Prostate gland (tissue), 2 donors: ENCODE measurements around the gene ZNF280B.

Experiments used
- POLR2A ChIP-seq: fragments of 450-650 bp; IDR thresholded peaks from one replicate; pipeline ENCODE4 v1.6.1; 2016; ENCODE audit warnings: antibody characterized with exemption, mild to moderate bottlenecking
- POLR2AphosphoS5 ChIP-seq: sonication (generic); formaldehyde crosslinking; IDR thresholded peaks from one replicate; pipeline ENCODE4 v1.6.1; 2017; ENCODE audit warnings: antibody characterized with exemption
- TF ChIP-seq, protein P1 (sequence below), 4 experiments: fragments of 200-600 bp in 2 of 4; fragments of 450-650 bp in 2 of 4; sonication (generic) in 2 of 4; IDR thresholded peaks; 1 replicate in 3 of 4; 2 replicates in 1 of 4; pipeline ENCODE4 v1.5.1; 2016 to 2019; ENCODE audit warnings: antibody characterized with exemption in 4 of 4, mild to moderate bottlenecking in 2 of 4, moderate library complexity in 2 of 4

- TF ChIP-seq, protein P1, sequence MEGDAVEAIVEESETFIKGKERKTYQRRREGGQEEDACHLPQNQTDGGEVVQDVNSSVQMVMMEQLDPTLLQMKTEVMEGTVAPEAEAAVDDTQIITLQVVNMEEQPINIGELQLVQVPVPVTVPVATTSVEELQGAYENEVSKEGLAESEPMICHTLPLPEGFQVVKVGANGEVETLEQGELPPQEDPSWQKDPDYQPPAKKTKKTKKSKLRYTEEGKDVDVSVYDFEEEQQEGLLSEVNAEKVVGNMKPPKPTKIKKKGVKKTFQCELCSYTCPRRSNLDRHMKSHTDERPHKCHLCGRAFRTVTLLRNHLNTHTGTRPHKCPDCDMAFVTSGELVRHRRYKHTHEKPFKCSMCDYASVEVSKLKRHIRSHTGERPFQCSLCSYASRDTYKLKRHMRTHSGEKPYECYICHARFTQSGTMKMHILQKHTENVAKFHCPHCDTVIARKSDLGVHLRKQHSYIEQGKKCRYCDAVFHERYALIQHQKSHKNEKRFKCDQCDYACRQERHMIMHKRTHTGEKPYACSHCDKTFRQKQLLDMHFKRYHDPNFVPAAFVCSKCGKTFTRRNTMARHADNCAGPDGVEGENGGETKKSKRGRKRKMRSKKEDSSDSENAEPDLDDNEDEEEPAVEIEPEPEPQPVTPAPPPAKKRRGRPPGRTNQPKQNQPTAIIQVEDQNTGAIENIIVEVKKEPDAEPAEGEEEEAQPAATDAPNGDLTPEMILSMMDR (IDR thresholded peaks at IDR 0.05), result no peak
- no peak for TF ChIP-seq POLR2AphosphoS5
- no peak for TF ChIP-seq POLR2A
Observed at GRCh38 chr22:22547692-22548300, 39.3 kb upstream of the ZNF280B start.
